HepG2 (cell line): ENCODE measurements around the gene TMEM44. TPM values are rescaled to one million over a fixed set of nuclear protein-coding genes. Genes with fewer than 3 reads are reported as not detected.

Source experiments
- ATAC-seq: fragments of 200-7000 bp; cut with Tn5 transposase; 3 replicates; pipeline ENCODE4 v1.9.1; 2020; ENCODE audit warnings: mild to moderate bottlenecking, moderate library complexity
- BruUV-seq: library from RNA; stranded (reverse); fragments of 400-500 nt; replicated peaks from 2 replicates; lab custom pipeline; 2021; lab: Mats Ljungman, UMichigan
- CTCF ChIA-PET: fragments of 300-600 bp; formaldehyde crosslinking; extraction: SDS; loops from one replicate; lab custom pipeline; 2021; ENCODE audit warnings: low total read pairs, inconsistent platforms, low intra/inter-chr PET ratio; lab: Yijun Ruan, JAX
- POLR2A ChIA-PET: fragments of 350-600 bp; sonication (Branson Sonifier 250); formaldehyde crosslinking; loops from one replicate; lab custom pipeline; 2020; ENCODE audit warnings: antibody characterized with exemption, inconsistent platforms; lab: Yijun Ruan, JAX
- DNase-seq: peaks from one replicate; pipeline ENCODE4 v3.0.0-alpha.2; 2015; ENCODE audit warnings: low spot score
- FAIRE-seq: peaks from 3 replicates; lab custom pipeline; 2011; peaks lifted over from hg19 to GRCh38; lab: Jason Lieb, UNC
- H2AFZ ChIP-seq: one replicate; pipeline ENCODE4 v1.6.1; 2011; ENCODE audit warnings: low read length, inconsistent platforms
- H3K27ac ChIP-seq: fragments of 300-600 bp; 3 replicates; pipeline ENCODE4 v1.8.0; 2011; ENCODE audit warnings: mixed run types, mild to moderate bottlenecking, mixed read lengths, low read length, inconsistent platforms; ENCODE audit not compliant: insufficient read depth; ENCODE audit errors: extremely low read length
- H3K27me3 ChIP-seq, 2 experiments: fragments of 200-600 bp in 1 of 2; 2 replicates in 1 of 2; 3 replicates in 1 of 2; pipeline versions ENCODE4 v1.6.0 to v1.8.0; 2011; ENCODE audit warnings: low read length in 2 of 2, mild to moderate bottlenecking in 2 of 2, moderate library complexity in 2 of 2, inconsistent platforms in 1 of 2; ENCODE audit not compliant: insufficient read depth in 2 of 2, control insufficient read depth in 1 of 2
- H3K36me3 ChIP-seq, 2 experiments: fragments of 200-600 bp in 1 of 2; replicated peaks in 1 of 2; 2 replicates in 1 of 2; 3 replicates in 1 of 2; pipeline versions ENCODE4 v1.5.1 to v1.8.0; 2011; ENCODE audit warnings: low read length in 2 of 2, inconsistent platforms in 1 of 2; ENCODE audit not compliant: insufficient read depth in 2 of 2, control insufficient read depth in 1 of 2
- H3K4me1 ChIP-seq: 2 replicates; pipeline ENCODE4 v1.5.1; 2012; ENCODE audit warnings: low read length, inconsistent platforms; ENCODE audit not compliant: insufficient read depth
- H3K4me2 ChIP-seq: 2 replicates; pipeline ENCODE4 v1.6.0; 2011; ENCODE audit warnings: low read depth, low read length, inconsistent platforms
- H3K4me3 ChIP-seq, 3 experiments: fragments of 200-600 bp in 1 of 3; sonication (generic), shearing (Covaris generic) in 1 of 3; replicated peaks in 1 of 3; 2 replicates each; pipeline ENCODE4 v1.5.1; 2011 to 2016; ENCODE audit warnings: low read length in 3 of 3, inconsistent platforms in 2 of 3, low read depth in 2 of 3, mild to moderate bottlenecking in 2 of 3, control low read depth in 1 of 3, mixed read lengths in 1 of 3; ENCODE audit not compliant: insufficient read depth in 1 of 3
- H3K79me2 ChIP-seq: one replicate; pipeline ENCODE4 v1.6.1; 2011; ENCODE audit warnings: low read length, inconsistent platforms; ENCODE audit not compliant: insufficient read depth
- H3K9ac ChIP-seq: 2 replicates; pipeline ENCODE4 v1.6.0; 2011; ENCODE audit warnings: mild to moderate bottlenecking, low read depth, low read length, inconsistent platforms; ENCODE audit not compliant: insufficient read depth
- H3K9me3 ChIP-seq: 2 replicates; pipeline ENCODE4 v1.5.1; 2012; ENCODE audit warnings: mild to moderate bottlenecking, low read length
- H4K20me1 ChIP-seq: 2 replicates; pipeline ENCODE4 v1.6.0; 2011; ENCODE audit warnings: inconsistent platforms, mild to moderate bottlenecking, low read length, moderate library complexity; ENCODE audit not compliant: insufficient read depth
- E2F1 ChIP-seq: sonication (generic); formaldehyde crosslinking; IDR thresholded peaks from 2 replicates; pipeline ENCODE4 v1.5.0; 2020; ENCODE audit warnings: missing genetic modification reagents
- FIP1L1 ChIP-seq: fragments of 200-400 bp; formaldehyde crosslinking; IDR thresholded peaks from 2 replicates; pipeline ENCODE4 v1.6.1; 2018; ENCODE audit warnings: low read depth, mild to moderate bottlenecking, low read length, moderate library complexity, borderline replicate concordance; ENCODE audit not compliant: insufficient read depth
- HMG20A ChIP-seq: IDR thresholded peaks from 2 replicates; pipeline ENCODE4 v1.6.1; 2016; ENCODE audit warnings: borderline replicate concordance
- MAF1 ChIP-seq: sonication (generic); formaldehyde crosslinking; IDR thresholded peaks from 2 replicates; pipeline ENCODE4 v1.5.0; 2020; ENCODE audit warnings: missing genetic modification reagents, borderline replicate concordance
- PBX3 ChIP-seq: sonication (generic); formaldehyde crosslinking; IDR thresholded peaks from 2 replicates; pipeline ENCODE4 v1.8.1; 2023; ENCODE audit warnings: missing genetic modification reagents, inconsistent platforms, borderline replicate concordance
- SP1 ChIP-seq, 2 experiments: fragments of 450-650 bp in 1 of 2; sonication (generic) in 1 of 2; formaldehyde crosslinking in 1 of 2; IDR thresholded peaks; 2 replicates each; pipeline versions ENCODE4 v1.4.0 to v1.6.1; 2016 to 2020; ENCODE audit warnings: missing genetic modification reagents in 1 of 2
- ZFAT ChIP-seq: sonication (generic); formaldehyde crosslinking; conservative IDR thresholded peaks from 2 replicates; pipeline ENCODE4 v1.8.1; 2023; ENCODE audit warnings: missing genetic modification reagents, inconsistent platforms
- ZFP1 ChIP-seq: IDR thresholded peaks from 2 replicates; pipeline ENCODE4 v1.6.1; 2016
- ZNF33B ChIP-seq: sonication (generic); formaldehyde crosslinking; IDR thresholded peaks from 2 replicates; pipeline ENCODE4 v1.5.1; 2020; ENCODE audit warnings: mild to moderate bottlenecking, missing genetic modification reagents
- ZNF431 ChIP-seq: sonication (generic); formaldehyde crosslinking; IDR thresholded peaks from 2 replicates; pipeline ENCODE4 v1.9.0; 2022; ENCODE audit warnings: missing genetic modification reagents, low read depth, mild to moderate bottlenecking, borderline replicate concordance
- ZNF644 ChIP-seq: IDR thresholded peaks from 2 replicates; pipeline ENCODE4 v1.6.1; 2016; ENCODE audit warnings: low read depth
- WGBS: methylation state at CpG from one replicate; pipeline ENCODE4 v1.1.6; 2017; ENCODE audit warnings: low lambda C conversion rate; 5-methylcytosine and 5-hydroxymethylcytosine counted together
- in situ Hi-C: cut with HindIII; loops from 2 replicates; pipeline ENCODE4 v1.10.0; 2017; ENCODE audit warnings: low pct_unique_long_range_greater_than_20kb; ENCODE audit not compliant: extremely low pct_ligation_motif_present
- intact Hi-C: fragments of 100-400 bp; cut with micrococcal nuclease; formaldehyde crosslinking; loops from one replicate; pipeline ENCODE4 v1.10.0; 2022; ENCODE audit not compliant: unreplicated experiment
- polyA plus RNA-seq, 8 experiments: library from polyadenylated mRNA; depleted of rRNA in 3 of 8; stranded (reverse) in 7 of 8; unstranded in 1 of 8; fragments of >200 nt; fragmentation: Illumina TruSeq in 4 of 8; extraction: Trizol in 4 of 8; gene quantifications; 2 replicates each; pipeline versions ENCODE4 v1.2.1 to v1.2.3, GENCODE V29; 2011 to 2016; ENCODE audit warnings: low read depth in 4 of 8, missing spikeins in 1 of 8, mixed read lengths in 1 of 8; ENCODE audit not compliant: insufficient read depth in 1 of 8
- total RNA-seq, 5 experiments: library from RNA; depleted of rRNA; stranded (reverse); fragments of >200 nt; fragmentation: Illumina TruSeq; extraction: Trizol; gene quantifications; 2 replicates each; pipeline ENCODE4 v1.2.3, GENCODE V29; 2016; ENCODE audit warnings: low read depth in 1 of 5

TMEM44 gene
- total and polyA plus RNA-seq, 2 of the 13 experiments (the other 11 are each of a cell fraction or from before 2014, with no cell fraction given): 7.3 to 13.8 TPM

- DNase-seq: no peak
- H2AFZ ChIP-seq: no peak overlapping the region
- no peaks in the 10 kb centered on the region for H3K36me3 ChIP-seq
- H4K20me1 ChIP-seq: no peaks in the 10 kb centered on the region
- H3K27me3 ChIP-seq: no peaks in the 10 kb centered on the region
- no peaks in the 10 kb centered on the region for H3K4me1 ChIP-seq
- in situ Hi-C loops: no loop called here
- no peak for FAIRE-seq
- no peak overlapping the region for H3K9ac ChIP-seq
- no peak for ATAC-seq
- ChIA-PET POLR2A (no interaction called here), CTCF (no interaction called here)
- BruUV-seq: no TSS peak
- no peak overlapping the region for H3K4me2 ChIP-seq
- 92% methylated on average over 8 of the region's 8 CpGs for WGBS
- H3K79me2 ChIP-seq: no peaks in the 10 kb centered on the region
- no peak overlapping the region for H3K4me3 ChIP-seq
- H3K27ac ChIP-seq: no peak overlapping the region
- intact Hi-C loops: no loop called here
- no peak for TF ChIP-seq ZNF33B (CRISPR knock-in tag)
- TF ChIP-seq ZFAT (CRISPR knock-in tag): no peak
- no peak for TF ChIP-seq SP1 (IDR thresholded peaks at IDR 0.05)
- no peak for TF ChIP-seq SP1 (CRISPR knock-in tag; IDR thresholded peaks at IDR 0.05)
- no peak for TF ChIP-seq FIP1L1
- no peak for TF ChIP-seq PBX3 (CRISPR knock-in tag)
- TF ChIP-seq HMG20A (CRISPR knock-in tag): no peak
- no peak for TF ChIP-seq E2F1 (CRISPR knock-in tag)
- no peak for TF ChIP-seq ZFP1 (CRISPR knock-in tag)
- no peak for TF ChIP-seq ZNF431 (CRISPR knock-in tag)
- no peak for TF ChIP-seq ZNF644 (CRISPR knock-in tag)
- TF ChIP-seq MAF1: no peak
- H3K9me3 ChIP-seq: no peaks in the 10 kb centered on the region
Measured at GRCh38 chr3:194612221-194612620, 21.0 kb downstream of the TMEM44 start.
